ENCODE measurements around the gene VSIG10L. TPM values are rescaled to one million over a fixed set of nuclear protein-coding genes. Genes with fewer than 3 reads are reported as not detected.

Gene VSIG10L
- total RNA-seq, 1 experiment from 2014 or later = 0.58 TPM

- TF ChIP-seq CTCF (IDR thresholded peaks at IDR 0.05; ENCODE audit: unreplicated experiment) = no peak
- CTCF ChIA-PET = interaction anchor here (0.6 to 1.2 kb wide), 3 partner anchors 50 to 1311 kb away, joined by 3 to 5 read pairs (median 4); no protein-coding TSS in a partner anchor
- no peaks in the 10 kb centered on the region for H3K9me3 Mint-ChIP-seq (ENCODE audit: unreplicated experiment)
Observed at GRCh38 chr19:51347209-51347928, 5.4 kb upstream of the VSIG10L start.

GRCh38 chr19:51346742-51347141, 4.8 kb upstream of the VSIG10L start:
- H3K36me3 Mint-ChIP-seq (ENCODE audit: insufficient read depth, unreplicated experiment) = peaks cover 22% of the 10 kb centered on the region
- POLR2A ChIA-PET = no interaction called here
- no peaks in the 10 kb centered on the region for H3K27me3 Mint-ChIP-seq (ENCODE audit: insufficient read depth, unreplicated experiment)
- BruUV-seq (replicated peaks) = no TSS peak
- DNase-seq (ENCODE audit: unreplicated experiment) = no peak
- CTCF ChIA-PET = interaction anchor here (1.1 kb wide), 1 partner anchor 378 kb away, joined by 3 read pairs; no protein-coding TSS in a partner anchor
- no peaks in the 10 kb centered on the region for H3K9me3 Mint-ChIP-seq (ENCODE audit: unreplicated experiment)
- no peaks in the 10 kb centered on the region for H3K4me1 Mint-ChIP-seq (ENCODE audit: insufficient read depth, unreplicated experiment)
- TF ChIP-seq CTCF (IDR thresholded peaks at IDR 0.05; ENCODE audit: unreplicated experiment) = no peak
- H3K4me3 Mint-ChIP-seq (ENCODE audit: unreplicated experiment) = no peak overlapping the region
- intact Hi-C loops (cut with micrococcal nuclease) = no loop called here
- no peak overlapping the region for H3K27ac Mint-ChIP-seq (ENCODE audit: low read depth, unreplicated experiment)

More at GRCh38 chr19:51347209-51347928, 5.4 kb upstream of the VSIG10L start:
- no peaks in the 10 kb centered on the region for H3K27me3 Mint-ChIP-seq (ENCODE audit: insufficient read depth, unreplicated experiment)
- POLR2A ChIA-PET = no interaction called here
- H3K27ac Mint-ChIP-seq (ENCODE audit: low read depth, unreplicated experiment) = no peak overlapping the region
- intact Hi-C loops (cut with micrococcal nuclease) = no loop called here
- H3K4me3 Mint-ChIP-seq (ENCODE audit: unreplicated experiment) = no peak overlapping the region
- peaks cover 22% of the 10 kb centered on the region for H3K36me3 Mint-ChIP-seq (ENCODE audit: insufficient read depth, unreplicated experiment)
- H3K4me1 Mint-ChIP-seq (ENCODE audit: insufficient read depth, unreplicated experiment) = no peaks in the 10 kb centered on the region
- no TSS peak for BruUV-seq (replicated peaks)
- DNase-seq (ENCODE audit: unreplicated experiment) = no peak

- ChIA-PET POLR2A (interaction anchor here (1.5 kb wide), 1 partner anchor 20 kb away, joined by 4 read pairs; no protein-coding TSS in a partner anchor), CTCF (interaction anchor here (1.2 kb wide), 1 partner anchor 21 kb away, joined by 3 read pairs; the partner anchor contains the start of gene ETFB)
- DNase-seq (ENCODE audit: unreplicated experiment) = no peak
- intact Hi-C loops (cut with micrococcal nuclease) = no loop called here
- H3K36me3 Mint-ChIP-seq (ENCODE audit: insufficient read depth, unreplicated experiment) = peaks cover 14% of the 10 kb centered on the region
- H3K9me3 Mint-ChIP-seq (ENCODE audit: unreplicated experiment) = no peaks in the 10 kb centered on the region
- H3K4me3 Mint-ChIP-seq (ENCODE audit: unreplicated experiment) = no peak overlapping the region
- TF ChIP-seq CTCF (IDR thresholded peaks at IDR 0.05; ENCODE audit: unreplicated experiment) = no peak
- H3K27ac Mint-ChIP-seq (ENCODE audit: low read depth, unreplicated experiment) = no peak overlapping the region
- peaks cover 5% of the 10 kb centered on the region for H3K4me1 Mint-ChIP-seq (ENCODE audit: insufficient read depth, unreplicated experiment)
- no TSS peak for BruUV-seq (replicated peaks)
- no peaks in the 10 kb centered on the region for H3K27me3 Mint-ChIP-seq (ENCODE audit: insufficient read depth, unreplicated experiment)
Observed at GRCh38 chr19:51345076-51345620, 3.2 kb upstream of the VSIG10L start.
